Measurements from ENCODE around the gene HAGH. TPM values are rescaled to one million over a fixed set of nuclear protein-coding genes. Genes with fewer than 3 reads are reported as not detected.

The HAGH gene
- total and polyA plus RNA-seq, 9 of the 15 experiments (the other 6 are each of a cell fraction or from before 2014, with no cell fraction given): 0.46 to 35.1 (median 16.8) TPM

DNA sequence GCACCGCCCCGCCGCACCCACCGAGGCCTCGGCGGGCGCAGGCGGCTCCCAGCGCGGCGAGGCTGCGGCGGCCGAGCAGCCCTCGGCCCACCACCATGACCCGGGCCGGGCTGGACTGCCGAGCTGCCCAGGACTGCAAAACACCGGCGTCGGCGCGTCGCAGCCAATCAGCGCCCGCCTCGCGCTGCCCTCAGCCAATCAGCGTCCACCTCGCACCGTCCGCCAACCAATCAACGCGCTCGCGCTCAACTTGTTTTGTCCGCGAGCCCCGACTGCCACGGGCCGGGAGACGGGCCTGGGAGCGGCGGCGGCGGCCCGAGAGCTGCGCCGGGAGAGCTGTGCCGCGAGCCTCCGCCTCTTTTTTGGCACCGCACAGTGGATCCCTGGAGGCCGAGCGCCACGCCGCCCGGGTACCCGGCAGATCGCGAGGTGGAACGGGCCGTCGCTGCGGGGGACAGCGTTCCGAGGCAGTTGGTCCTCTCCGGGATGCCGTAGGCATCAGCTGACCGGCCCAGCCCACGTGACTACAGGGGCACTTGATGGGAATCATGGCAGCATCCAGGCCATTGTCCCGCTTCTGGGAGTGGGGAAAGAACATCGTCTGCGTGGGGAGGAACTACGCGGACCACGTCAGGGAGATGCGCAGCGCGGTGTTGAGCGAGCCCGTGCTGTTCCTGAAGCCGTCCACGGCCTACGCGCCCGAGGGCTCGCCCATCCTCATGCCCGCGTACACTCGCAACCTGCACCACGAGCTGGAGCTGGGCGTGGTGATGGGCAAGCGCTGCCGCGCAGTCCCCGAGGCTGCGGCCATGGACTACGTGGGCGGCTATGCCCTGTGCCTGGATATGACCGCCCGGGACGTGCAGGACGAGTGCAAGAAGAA is at the start of gene HAGH, which contains the start of gene FAHD1 (continued):
- TF ChIP-seq, protein P1, sequence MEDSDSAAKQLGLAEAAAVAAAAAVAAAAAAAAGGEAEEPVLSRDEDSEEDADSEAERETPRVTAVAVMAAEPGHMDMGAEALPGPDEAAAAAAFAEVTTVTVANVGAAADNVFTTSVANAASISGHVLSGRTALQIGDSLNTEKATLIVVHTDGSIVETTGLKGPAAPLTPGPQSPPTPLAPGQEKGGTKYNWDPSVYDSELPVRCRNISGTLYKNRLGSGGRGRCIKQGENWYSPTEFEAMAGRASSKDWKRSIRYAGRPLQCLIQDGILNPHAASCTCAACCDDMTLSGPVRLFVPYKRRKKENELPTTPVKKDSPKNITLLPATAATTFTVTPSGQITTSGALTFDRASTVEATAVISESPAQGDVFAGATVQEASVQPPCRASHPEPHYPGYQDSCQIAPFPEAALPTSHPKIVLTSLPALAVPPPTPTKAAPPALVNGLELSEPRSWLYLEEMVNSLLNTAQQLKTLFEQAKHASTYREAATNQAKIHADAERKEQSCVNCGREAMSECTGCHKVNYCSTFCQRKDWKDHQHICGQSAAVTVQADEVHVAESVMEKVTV (CRISPR knock-in tag; IDR thresholded peaks at IDR 0.05): no peak
- TF ChIP-seq ZC3H4 (CRISPR knock-in tag; IDR thresholded peaks at IDR 0.05; ENCODE audit: borderline replicate concordance) (no peak), RBM22 (IDR thresholded peaks at IDR 0.05; ENCODE audit: low read depth, low read length, poor library complexity, severe bottlenecking) (no peak), TOE1 (IDR thresholded peaks at IDR 0.05; ENCODE audit: borderline replicate concordance) (peak; percentile 98), TOE1 (CRISPR knock-in tag; IDR thresholded peaks at IDR 0.05; ENCODE audit: borderline replicate concordance, low read depth) (peak; percentile 67; the same call in 1 of the 2 replicates), ZNF143 (CRISPR knock-in tag; IDR thresholded peaks at IDR 0.05) (peak; percentile 50), ZNF3 (CRISPR knock-in tag; IDR thresholded peaks at IDR 0.05) (no peak), HOXB6 (CRISPR knock-in tag; IDR thresholded peaks at IDR 0.05; ENCODE audit: borderline replicate concordance) (no peak), RFX5 (IDR thresholded peaks at IDR 0.05; ENCODE audit: low read depth, low read length) (peak; percentile 43), PPARD (CRISPR knock-in tag; IDR thresholded peaks at IDR 0.05) (no peak), ETV1 (tag; conservative IDR thresholded peaks at IDR 0.05; ENCODE audit: low read depth) (peak; percentile 29; the same call in 1 of the 2 replicates), ARID2 (IDR thresholded peaks at IDR 0.05) (no peak)
- TF ChIP-seq, protein P2, sequence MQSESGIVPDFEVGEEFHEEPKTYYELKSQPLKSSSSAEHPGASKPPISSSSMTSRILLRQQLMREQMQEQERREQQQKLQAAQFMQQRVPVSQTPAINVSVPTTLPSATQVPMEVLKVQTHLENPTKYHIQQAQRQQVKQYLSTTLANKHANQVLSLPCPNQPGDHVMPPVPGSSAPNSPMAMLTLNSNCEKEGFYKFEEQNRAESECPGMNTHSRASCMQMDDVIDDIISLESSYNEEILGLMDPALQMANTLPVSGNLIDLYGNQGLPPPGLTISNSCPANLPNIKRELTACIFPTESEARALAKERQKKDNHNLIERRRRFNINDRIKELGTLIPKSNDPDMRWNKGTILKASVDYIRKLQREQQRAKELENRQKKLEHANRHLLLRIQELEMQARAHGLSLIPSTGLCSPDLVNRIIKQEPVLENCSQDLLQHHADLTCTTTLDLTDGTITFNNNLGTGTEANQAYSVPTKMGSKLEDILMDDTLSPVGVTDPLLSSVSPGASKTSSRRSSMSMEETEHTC (IDR thresholded peaks at IDR 0.05): peak; percentile 89
- TF ChIP-seq, protein P3, sequence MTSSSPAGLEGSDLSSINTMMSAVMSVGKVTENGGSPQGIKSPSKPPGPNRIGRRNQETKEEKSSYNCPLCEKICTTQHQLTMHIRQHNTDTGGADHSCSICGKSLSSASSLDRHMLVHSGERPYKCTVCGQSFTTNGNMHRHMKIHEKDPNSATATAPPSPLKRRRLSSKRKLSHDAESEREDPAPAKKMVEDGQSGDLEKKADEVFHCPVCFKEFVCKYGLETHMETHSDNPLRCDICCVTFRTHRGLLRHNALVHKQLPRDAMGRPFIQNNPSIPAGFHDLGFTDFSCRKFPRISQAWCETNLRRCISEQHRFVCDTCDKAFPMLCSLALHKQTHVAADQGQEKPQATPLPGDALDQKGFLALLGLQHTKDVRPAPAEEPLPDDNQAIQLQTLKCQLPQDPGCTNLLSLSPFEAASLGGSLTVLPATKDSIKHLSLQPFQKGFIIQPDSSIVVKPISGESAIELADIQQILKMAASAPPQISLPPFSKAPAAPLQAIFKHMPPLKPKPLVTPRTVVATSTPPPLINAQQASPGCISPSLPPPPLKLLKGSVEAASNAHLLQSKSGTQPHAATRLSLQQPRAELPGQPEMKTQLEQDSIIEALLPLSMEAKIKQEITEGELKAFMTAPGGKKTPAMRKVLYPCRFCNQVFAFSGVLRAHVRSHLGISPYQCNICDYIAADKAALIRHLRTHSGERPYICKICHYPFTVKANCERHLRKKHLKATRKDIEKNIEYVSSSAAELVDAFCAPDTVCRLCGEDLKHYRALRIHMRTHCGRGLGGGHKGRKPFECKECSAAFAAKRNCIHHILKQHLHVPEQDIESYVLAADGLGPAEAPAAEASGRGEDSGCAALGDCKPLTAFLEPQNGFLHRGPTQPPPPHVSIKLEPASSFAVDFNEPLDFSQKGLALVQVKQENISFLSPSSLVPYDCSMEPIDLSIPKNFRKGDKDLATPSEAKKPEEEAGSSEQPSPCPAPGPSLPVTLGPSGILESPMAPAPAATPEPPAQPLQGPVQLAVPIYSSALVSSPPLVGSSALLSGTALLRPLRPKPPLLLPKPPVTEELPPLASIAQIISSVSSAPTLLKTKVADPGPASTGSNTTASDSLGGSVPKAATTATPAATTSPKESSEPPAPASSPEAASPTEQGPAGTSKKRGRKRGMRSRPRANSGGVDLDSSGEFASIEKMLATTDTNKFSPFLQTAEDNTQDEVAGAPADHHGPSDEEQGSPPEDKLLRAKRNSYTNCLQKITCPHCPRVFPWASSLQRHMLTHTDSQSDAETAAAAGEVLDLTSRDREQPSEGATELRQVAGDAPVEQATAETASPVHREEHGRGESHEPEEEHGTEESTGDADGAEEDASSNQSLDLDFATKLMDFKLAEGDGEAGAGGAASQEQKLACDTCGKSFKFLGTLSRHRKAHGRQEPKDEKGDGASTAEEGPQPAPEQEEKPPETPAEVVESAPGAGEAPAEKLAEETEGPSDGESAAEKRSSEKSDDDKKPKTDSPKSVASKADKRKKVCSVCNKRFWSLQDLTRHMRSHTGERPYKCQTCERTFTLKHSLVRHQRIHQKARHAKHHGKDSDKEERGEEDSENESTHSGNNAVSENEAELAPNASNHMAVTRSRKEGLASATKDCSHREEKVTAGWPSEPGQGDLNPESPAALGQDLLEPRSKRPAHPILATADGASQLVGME (CRISPR knock-in tag; IDR thresholded peaks at IDR 0.05): peak; percentile 88

Measured in K562 (cell line).